ENCODE data around the gene AP1S2. TPM values are rescaled to one million over a fixed set of nuclear protein-coding genes. Genes with fewer than 3 reads are reported as not detected.

Gene AP1S2
- total and polyA plus RNA-seq, 2 of the 13 experiments (the other 11 are each of a cell fraction or from before 2014, with no cell fraction given) = 10.1 to 18.8 TPM

DNA sequence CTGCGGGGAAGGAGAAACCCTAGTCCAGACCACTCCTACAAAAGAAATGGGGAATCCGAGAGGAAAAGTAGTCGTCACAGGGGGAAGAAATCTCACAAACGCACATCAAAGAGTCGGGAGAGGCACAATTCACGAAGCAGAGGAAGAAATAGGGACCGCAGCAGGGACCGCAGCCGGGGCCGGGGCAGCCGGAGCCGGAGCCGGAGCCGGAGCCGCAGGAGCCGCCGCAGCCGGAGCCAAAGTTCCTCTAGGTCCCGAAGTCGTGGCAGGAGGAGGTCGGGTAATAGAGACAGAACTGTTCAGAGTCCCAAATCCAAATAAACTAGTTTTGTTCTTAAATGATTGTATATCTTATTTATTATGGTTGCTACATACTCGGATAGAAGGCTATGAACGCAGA is 31.7 kb downstream of the AP1S2 start:
- H4K20me1 ChIP-seq (ENCODE audit: insufficient read depth, low read length) = no peaks in the 10 kb centered on the region
- H3K4me2 ChIP-seq (ENCODE audit: low read depth, low read length) = no peak overlapping the region
- DNase-seq (ENCODE audit: low spot score) = no peak
- BruUV-seq (replicated peaks) = no TSS peak
- no peak overlapping the region for H3K4me3 ChIP-seq (replicated peaks in 1 of 3; ENCODE audit: insufficient read depth in 1 of 3, low read depth in 2 of 3, low read length in 3 of 3)
- H3K4me1 ChIP-seq (ENCODE audit: insufficient read depth, low read length) = no peaks in the 10 kb centered on the region
- FAIRE-seq = no peak
- H3K9ac ChIP-seq (ENCODE audit: insufficient read depth, low read depth, low read length) = no peak overlapping the region
- H3K27me3 ChIP-seq (ENCODE audit: control insufficient read depth in 1 of 2, insufficient read depth in 2 of 2, low read length in 2 of 2) = no peaks in the 10 kb centered on the region
- H3K79me2 ChIP-seq (ENCODE audit: insufficient read depth, low read length) = no peaks in the 10 kb centered on the region
- no peaks in the 10 kb centered on the region for H3K36me3 ChIP-seq (replicated peaks in 1 of 2; ENCODE audit: control insufficient read depth in 1 of 2, insufficient read depth in 2 of 2, low read length in 2 of 2)
- no peak overlapping the region for H3K27ac ChIP-seq (ENCODE audit: extremely low read length, insufficient read depth, low read length)
- ATAC-seq = no peak
- ChIA-PET POLR2A (no interaction called here), CTCF (ENCODE audit: low intra/inter-chr PET ratio, low total read pairs) (no interaction called here)
- H2AFZ ChIP-seq (ENCODE audit: low read length) = no peak overlapping the region
- in situ Hi-C loops (cut with HindIII; ENCODE audit: extremely low pct_ligation_motif_present, low pct_unique_long_range_greater_than_20kb) = no loop called here
- H3K9me3 ChIP-seq (ENCODE audit: low read length) = no peaks in the 10 kb centered on the region
- intact Hi-C loops (cut with micrococcal nuclease; ENCODE audit: unreplicated experiment) = no loop called here
- 97% methylated on average over 23 of the region's 23 CpGs for WGBS (ENCODE audit: low lambda C conversion rate)
- TF ChIP-seq ZNF550 (CRISPR knock-in tag; IDR thresholded peaks at IDR 0.05; ENCODE audit: borderline replicate concordance) = no peak
- no peak for TF ChIP-seq DPF2 (CRISPR knock-in tag; IDR thresholded peaks at IDR 0.05; ENCODE audit: borderline replicate concordance, low read depth)
- no peak for TF ChIP-seq ZNF589 (CRISPR knock-in tag; conservative IDR thresholded peaks at IDR 0.05)
- TF ChIP-seq, protein P1, sequence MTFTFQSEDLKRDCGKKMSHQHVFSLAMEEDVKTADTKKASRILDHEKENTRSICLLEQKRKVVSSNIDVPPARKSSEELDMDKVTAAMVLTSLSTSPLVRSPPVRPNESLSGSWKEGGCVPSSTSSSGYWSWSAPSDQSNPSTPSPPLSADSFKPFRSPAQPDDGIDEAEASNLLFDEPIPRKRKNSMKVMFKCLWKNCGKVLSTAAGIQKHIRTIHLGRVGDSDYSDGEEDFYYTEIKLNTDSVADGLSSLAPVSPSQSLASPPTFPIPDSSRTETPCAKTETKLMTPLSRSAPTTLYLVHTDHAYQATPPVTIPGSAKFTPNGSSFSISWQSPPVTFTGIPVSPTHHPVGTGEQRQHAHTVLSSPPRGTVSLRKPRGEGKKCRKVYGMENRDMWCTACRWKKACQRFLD (CRISPR knock-in tag; IDR thresholded peaks at IDR 0.05; ENCODE audit: borderline replicate concordance) = no peak
- no peak for TF ChIP-seq HHEX (CRISPR knock-in tag; IDR thresholded peaks at IDR 0.05)
- no peak for TF ChIP-seq FOXK1 (CRISPR knock-in tag; IDR thresholded peaks at IDR 0.05; ENCODE audit: borderline replicate concordance, low read depth)
- TF ChIP-seq, protein P2, sequence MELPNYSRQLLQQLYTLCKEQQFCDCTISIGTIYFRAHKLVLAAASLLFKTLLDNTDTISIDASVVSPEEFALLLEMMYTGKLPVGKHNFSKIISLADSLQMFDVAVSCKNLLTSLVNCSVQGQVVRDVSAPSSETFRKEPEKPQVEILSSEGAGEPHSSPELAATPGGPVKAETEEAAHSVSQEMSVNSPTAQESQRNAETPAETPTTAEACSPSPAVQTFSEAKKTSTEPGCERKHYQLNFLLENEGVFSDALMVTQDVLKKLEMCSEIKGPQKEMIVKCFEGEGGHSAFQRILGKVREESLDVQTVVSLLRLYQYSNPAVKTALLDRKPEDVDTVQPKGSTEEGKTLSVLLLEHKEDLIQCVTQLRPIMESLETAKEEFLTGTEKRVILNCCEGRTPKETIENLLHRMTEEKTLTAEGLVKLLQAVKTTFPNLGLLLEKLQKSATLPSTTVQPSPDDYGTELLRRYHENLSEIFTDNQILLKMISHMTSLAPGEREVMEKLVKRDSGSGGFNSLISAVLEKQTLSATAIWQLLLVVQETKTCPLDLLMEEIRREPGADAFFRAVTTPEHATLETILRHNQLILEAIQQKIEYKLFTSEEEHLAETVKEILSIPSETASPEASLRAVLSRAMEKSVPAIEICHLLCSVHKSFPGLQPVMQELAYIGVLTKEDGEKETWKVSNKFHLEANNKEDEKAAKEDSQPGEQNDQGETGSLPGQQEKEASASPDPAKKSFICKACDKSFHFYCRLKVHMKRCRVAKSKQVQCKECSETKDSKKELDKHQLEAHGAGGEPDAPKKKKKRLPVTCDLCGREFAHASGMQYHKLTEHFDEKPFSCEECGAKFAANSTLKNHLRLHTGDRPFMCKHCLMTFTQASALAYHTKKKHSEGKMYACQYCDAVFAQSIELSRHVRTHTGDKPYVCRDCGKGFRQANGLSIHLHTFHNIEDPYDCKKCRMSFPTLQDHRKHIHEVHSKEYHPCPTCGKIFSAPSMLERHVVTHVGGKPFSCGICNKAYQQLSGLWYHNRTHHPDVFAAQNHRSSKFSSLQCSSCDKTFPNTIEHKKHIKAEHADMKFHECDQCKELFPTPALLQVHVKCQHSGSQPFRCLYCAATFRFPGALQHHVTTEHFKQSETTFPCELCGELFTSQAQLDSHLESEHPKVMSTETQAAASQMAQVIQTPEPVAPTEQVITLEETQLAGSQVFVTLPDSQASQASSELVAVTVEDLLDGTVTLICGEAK (IDR thresholded peaks at IDR 0.05) = no peak
- TF ChIP-seq, protein P2 (CRISPR knock-in tag; IDR thresholded peaks at IDR 0.05) = no peak
- TF ChIP-seq, protein P3, sequence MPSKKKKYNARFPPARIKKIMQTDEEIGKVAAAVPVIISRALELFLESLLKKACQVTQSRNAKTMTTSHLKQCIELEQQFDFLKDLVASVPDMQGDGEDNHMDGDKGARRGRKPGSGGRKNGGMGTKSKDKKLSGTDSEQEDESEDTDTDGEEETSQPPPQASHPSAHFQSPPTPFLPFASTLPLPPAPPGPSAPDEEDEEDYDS (CRISPR knock-in tag; IDR thresholded peaks at IDR 0.05) = no peak
- TF ChIP-seq ZNF124 (CRISPR knock-in tag; IDR thresholded peaks at IDR 0.05) = no peak
- no peak for TF ChIP-seq NPAS2 (CRISPR knock-in tag; IDR thresholded peaks at IDR 0.05; ENCODE audit: borderline replicate concordance)
- TF ChIP-seq, protein P4, sequence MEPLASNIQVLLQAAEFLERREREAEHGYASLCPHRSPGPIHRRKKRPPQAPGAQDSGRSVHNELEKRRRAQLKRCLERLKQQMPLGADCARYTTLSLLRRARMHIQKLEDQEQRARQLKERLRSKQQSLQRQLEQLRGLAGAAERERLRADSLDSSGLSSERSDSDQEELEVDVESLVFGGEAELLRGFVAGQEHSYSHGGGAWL (CRISPR knock-in tag; IDR thresholded peaks at IDR 0.05) = no peak
- TF ChIP-seq NR2F1 (CRISPR knock-in tag; IDR thresholded peaks at IDR 0.05) = no peak
- no peak for TF ChIP-seq EEA1 (CRISPR knock-in tag; IDR thresholded peaks at IDR 0.05; ENCODE audit: borderline replicate concordance)
- no peak for TF ChIP-seq HOXA7 (CRISPR knock-in tag; IDR thresholded peaks at IDR 0.05)

All from HepG2 (cell line).